ENCODE results near the gene TMEM272.

DNA sequence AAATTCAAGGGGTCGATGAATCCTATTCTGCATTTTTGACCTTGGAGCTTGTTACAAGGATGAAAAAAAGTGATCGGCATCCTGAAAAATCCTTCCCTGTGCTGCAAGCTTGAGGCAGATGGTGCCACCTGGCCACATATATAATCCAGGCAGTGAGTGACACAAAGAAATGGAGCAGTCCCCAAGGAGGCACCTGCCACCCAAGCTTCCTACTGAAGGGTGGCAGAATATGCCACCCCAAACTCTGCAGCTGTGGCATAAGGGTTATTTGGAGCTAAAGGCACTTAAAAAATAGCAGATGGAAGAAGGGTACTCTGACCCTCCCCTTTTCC lies 15.4 kb downstream of the TMEM272 start:
- no peak for TF ChIP-seq REST (IDR thresholded peaks at IDR 0.05; ENCODE audit: low read depth, low read length)
- no peak for TF ChIP-seq FOXJ3 (CRISPR knock-in tag; IDR thresholded peaks at IDR 0.05)
- TF ChIP-seq GATA2 (CRISPR knock-in tag; IDR thresholded peaks at IDR 0.05): no peak
- TF ChIP-seq, protein P1, sequence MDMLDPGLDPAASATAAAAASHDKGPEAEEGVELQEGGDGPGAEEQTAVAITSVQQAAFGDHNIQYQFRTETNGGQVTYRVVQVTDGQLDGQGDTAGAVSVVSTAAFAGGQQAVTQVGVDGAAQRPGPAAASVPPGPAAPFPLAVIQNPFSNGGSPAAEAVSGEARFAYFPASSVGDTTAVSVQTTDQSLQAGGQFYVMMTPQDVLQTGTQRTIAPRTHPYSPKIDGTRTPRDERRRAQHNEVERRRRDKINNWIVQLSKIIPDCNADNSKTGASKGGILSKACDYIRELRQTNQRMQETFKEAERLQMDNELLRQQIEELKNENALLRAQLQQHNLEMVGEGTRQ (IDR thresholded peaks at IDR 0.05; ENCODE audit: borderline replicate concordance, low read depth, low read length): no peak
- TF ChIP-seq PBX3 (IDR thresholded peaks at IDR 0.05): no peak
- TF ChIP-seq MXI1 (IDR thresholded peaks at IDR 0.05; ENCODE audit: low read depth, low read length): no peak
- TF ChIP-seq, protein P2, sequence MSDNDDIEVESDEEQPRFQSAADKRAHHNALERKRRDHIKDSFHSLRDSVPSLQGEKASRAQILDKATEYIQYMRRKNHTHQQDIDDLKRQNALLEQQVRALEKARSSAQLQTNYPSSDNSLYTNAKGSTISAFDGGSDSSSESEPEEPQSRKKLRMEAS (IDR thresholded peaks at IDR 0.05; ENCODE audit: low read depth): no peak
- TF ChIP-seq ZBTB33 (IDR thresholded peaks at IDR 0.05; ENCODE audit: borderline replicate concordance, low read depth): no peak
- TF ChIP-seq, protein P3, sequence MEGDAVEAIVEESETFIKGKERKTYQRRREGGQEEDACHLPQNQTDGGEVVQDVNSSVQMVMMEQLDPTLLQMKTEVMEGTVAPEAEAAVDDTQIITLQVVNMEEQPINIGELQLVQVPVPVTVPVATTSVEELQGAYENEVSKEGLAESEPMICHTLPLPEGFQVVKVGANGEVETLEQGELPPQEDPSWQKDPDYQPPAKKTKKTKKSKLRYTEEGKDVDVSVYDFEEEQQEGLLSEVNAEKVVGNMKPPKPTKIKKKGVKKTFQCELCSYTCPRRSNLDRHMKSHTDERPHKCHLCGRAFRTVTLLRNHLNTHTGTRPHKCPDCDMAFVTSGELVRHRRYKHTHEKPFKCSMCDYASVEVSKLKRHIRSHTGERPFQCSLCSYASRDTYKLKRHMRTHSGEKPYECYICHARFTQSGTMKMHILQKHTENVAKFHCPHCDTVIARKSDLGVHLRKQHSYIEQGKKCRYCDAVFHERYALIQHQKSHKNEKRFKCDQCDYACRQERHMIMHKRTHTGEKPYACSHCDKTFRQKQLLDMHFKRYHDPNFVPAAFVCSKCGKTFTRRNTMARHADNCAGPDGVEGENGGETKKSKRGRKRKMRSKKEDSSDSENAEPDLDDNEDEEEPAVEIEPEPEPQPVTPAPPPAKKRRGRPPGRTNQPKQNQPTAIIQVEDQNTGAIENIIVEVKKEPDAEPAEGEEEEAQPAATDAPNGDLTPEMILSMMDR (IDR thresholded peaks at IDR 0.05): no peak
- no peak for TF ChIP-seq TEAD4 (IDR thresholded peaks at IDR 0.05; ENCODE audit: borderline replicate concordance, insufficient read depth)

Data from SK-N-SH (cell line).